Keratinocyte (primary cell): ENCODE measurements around the gene NEK2.

Source experiments
- EZH2 ChIP-seq: IDR thresholded peaks from one replicate; pipeline ENCODE4 v1.6.1; 2012; ENCODE audit warnings: inconsistent platforms, mild to moderate bottlenecking, low read length, moderate library complexity
- TF ChIP-seq, protein P1 (sequence below), 3 experiments: IDR thresholded peaks in 1 of 3; conservative IDR thresholded peaks in 1 of 3; optimal IDR thresholded peaks in 1 of 3; 2 replicates in 2 of 3; 3 replicates in 1 of 3; pipeline versions ENCODE3 to v1.5.1; 2011; ENCODE audit warnings: low read length in 3 of 3, mild to moderate bottlenecking in 3 of 3, moderate library complexity in 2 of 3, control low read depth in 1 of 3, inconsistent platforms in 1 of 3; ENCODE audit not compliant: insufficient read depth in 2 of 3; ENCODE audit errors: extremely low read depth in 1 of 3

DNA sequence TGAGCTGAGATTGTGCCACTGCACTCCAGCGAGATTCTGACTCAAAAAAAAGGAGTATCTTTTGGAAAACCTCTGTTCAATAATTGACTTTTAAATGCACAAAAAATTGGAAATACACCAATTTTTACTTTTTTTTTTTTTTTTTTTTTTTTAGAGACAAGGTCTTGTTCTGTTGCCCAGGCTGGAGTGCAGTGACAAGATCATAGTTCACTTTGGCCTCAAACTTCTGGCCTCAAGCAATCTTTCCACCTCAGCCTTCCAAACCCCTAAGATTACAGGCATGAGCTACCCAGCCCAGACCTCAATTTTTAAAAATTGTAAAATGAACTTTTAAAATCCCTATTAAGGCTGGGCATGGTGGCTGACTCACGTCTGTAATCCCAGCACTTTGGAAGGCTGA is 30.8 kb downstream of the NEK2 start:
- TF ChIP-seq, protein P1, sequence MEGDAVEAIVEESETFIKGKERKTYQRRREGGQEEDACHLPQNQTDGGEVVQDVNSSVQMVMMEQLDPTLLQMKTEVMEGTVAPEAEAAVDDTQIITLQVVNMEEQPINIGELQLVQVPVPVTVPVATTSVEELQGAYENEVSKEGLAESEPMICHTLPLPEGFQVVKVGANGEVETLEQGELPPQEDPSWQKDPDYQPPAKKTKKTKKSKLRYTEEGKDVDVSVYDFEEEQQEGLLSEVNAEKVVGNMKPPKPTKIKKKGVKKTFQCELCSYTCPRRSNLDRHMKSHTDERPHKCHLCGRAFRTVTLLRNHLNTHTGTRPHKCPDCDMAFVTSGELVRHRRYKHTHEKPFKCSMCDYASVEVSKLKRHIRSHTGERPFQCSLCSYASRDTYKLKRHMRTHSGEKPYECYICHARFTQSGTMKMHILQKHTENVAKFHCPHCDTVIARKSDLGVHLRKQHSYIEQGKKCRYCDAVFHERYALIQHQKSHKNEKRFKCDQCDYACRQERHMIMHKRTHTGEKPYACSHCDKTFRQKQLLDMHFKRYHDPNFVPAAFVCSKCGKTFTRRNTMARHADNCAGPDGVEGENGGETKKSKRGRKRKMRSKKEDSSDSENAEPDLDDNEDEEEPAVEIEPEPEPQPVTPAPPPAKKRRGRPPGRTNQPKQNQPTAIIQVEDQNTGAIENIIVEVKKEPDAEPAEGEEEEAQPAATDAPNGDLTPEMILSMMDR (optimal IDR thresholded peaks at IDR 0.05 in 1 of 3, IDR thresholded peaks at IDR 0.05 in 1 of 3, conservative IDR thresholded peaks at IDR 0.05 in 1 of 3; ENCODE audit: extremely low read depth in 1 of 3, insufficient read depth in 2 of 3, low read length in 3 of 3) = no peak
- TF ChIP-seq EZH2 = no peak
